ENCODE data around the gene SLC25A14.

SLC25A14 gene

GRCh38 chrX:130385520-130385919 is 45.8 kb downstream of the SLC25A14 start, which contains the start of gene GPR119:
TSS of gene GPR119 (minus strand) at chrX:130385674. CDS start at chrX:130385447, 227 bp downstream.
- no peak for DNase-seq

GRCh38 chrX:130386408-130386808 is 46.7 kb downstream of the SLC25A14 start:
- DNase-seq: no peak

- DNase-seq: peak; percentile 31
Measured at GRCh38 chrX:130393451-130394074, 53.8 kb downstream of the SLC25A14 start.

GRCh38 chrX:130395341-130395740 is 55.6 kb downstream of the SLC25A14 start:
- no peak for DNase-seq

- DNase-seq: peak; percentile 81
Measured at GRCh38 chrX:130401415-130402207, 61.9 kb downstream of the SLC25A14 start, which contains the start of gene RBMX2. TSS of gene RBMX2 (plus strand) at chrX:130401987. CDS start at chrX:130402033, 46 bp downstream.

- peak; percentile 2 for DNase-seq
Measured at GRCh38 chrX:130402208-130402684, 62.5 kb downstream of the SLC25A14 start.

GRCh38 chrX:130413415-130413814 is 73.7 kb downstream of the SLC25A14 start:
- DNase-seq: no peak

- DNase-seq: no peak
Measured at GRCh38 chrX:130414800-130415199, 75.1 kb downstream of the SLC25A14 start.

- no peak for DNase-seq
Measured at GRCh38 chrX:130415201-130415600, 75.5 kb downstream of the SLC25A14 start.

GRCh38 chrX:130416785-130417184 is 77.1 kb downstream of the SLC25A14 start:
- DNase-seq: no peak

- no peak for DNase-seq
Measured at GRCh38 chrX:130418066-130418465, 78.3 kb downstream of the SLC25A14 start.

GRCh38 chrX:130418740-130419139 is 79.0 kb downstream of the SLC25A14 start:
- no peak for DNase-seq

- DNase-seq: no peak
Measured at GRCh38 chrX:130419263-130419662, 79.5 kb downstream of the SLC25A14 start.

All from retina (tissue), 1 donor.